HG03565 (cell line): ENCODE measurements around the gene VAMP5.
"Not testable (repeated sequence)": the region's sequence is repeated elsewhere in the genome, so short reads cannot be mapped to it uniquely, and the experiment has no call there.

ENCODE experiments used
- ATAC-seq: cut with Tn5 transposase; IDR thresholded peaks from one replicate; pipeline ENCODE4 v1.9.1; 2021; ENCODE audit warnings: mild to moderate bottlenecking, moderate library complexity; ENCODE audit not compliant: unreplicated experiment

VAMP5 gene, protein sequence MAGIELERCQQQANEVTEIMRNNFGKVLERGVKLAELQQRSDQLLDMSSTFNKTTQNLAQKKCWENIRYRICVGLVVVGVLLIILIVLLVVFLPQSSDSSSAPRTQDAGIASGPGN

DNA sequence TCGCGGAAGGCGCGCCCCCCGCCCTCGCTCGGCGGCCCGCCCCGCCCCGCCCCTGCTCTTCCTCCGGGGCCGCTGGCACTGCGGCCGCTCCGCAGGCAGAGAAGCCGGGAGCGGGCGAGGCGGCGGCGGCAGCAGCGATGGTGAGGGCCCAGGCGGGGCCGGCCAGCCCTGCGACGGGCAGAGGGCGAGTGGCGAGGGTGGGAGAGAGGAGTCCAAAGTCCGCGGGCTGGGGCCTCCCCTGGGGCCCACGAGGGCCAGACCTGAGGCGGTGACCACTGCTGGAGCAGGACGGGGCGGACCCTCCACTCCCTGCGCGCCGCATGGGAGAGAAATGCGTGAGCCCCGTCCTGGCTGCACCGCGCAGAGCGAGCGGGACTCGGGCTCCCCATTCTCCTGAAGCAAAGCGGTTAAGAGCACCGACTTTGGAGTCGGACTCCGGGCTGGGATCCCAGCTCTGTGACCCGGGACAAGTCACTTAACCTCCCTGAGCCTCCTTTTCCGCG lies at the start of gene VAMP5:
VAMP5 (plus strand) TSS at position 78 of the 503 bp plus-strand sequence; CDS start at position 138, 60 bp downstream.
- no peak for ATAC-seq

DNA sequence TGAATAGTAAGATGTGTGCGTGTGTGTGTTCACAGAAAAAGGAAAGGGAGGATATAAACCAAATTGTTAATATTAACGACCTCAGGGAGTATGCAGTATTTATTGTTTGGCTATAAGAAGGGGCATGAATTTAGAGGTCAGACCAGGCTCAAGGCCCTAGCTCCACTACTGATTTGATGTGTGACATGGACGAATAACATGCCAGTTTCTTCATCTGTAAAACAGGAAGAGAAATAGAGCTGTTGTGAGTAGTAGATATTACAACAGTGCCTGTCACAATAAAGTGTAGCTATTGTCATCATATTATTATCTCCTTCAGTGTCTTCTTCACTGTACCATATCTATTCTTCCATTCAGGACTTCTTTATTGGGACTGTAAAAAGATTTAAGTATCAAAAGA lies 49.4 kb upstream of the VAMP5 start:
- no peak for ATAC-seq

DNA sequence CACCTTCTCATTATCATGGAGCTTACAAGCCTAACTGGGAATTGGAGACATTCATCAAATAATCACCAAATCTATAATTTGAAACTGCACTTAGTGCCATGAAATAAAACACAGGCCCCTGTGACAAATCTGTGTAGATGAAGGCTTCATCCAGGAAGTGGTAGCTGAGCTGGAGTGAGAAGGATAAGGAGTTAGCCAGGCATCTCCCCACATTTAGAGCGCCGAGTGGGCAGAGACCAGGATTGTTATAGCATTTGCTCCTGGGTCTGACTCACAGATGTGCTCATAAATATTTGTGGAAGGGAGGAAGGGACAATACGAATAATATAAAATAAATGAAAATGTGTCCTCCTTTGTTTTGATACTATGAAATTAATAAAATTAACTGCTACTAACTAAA lies 47.8 kb upstream of the VAMP5 start:
- ATAC-seq: no peak

DNA sequence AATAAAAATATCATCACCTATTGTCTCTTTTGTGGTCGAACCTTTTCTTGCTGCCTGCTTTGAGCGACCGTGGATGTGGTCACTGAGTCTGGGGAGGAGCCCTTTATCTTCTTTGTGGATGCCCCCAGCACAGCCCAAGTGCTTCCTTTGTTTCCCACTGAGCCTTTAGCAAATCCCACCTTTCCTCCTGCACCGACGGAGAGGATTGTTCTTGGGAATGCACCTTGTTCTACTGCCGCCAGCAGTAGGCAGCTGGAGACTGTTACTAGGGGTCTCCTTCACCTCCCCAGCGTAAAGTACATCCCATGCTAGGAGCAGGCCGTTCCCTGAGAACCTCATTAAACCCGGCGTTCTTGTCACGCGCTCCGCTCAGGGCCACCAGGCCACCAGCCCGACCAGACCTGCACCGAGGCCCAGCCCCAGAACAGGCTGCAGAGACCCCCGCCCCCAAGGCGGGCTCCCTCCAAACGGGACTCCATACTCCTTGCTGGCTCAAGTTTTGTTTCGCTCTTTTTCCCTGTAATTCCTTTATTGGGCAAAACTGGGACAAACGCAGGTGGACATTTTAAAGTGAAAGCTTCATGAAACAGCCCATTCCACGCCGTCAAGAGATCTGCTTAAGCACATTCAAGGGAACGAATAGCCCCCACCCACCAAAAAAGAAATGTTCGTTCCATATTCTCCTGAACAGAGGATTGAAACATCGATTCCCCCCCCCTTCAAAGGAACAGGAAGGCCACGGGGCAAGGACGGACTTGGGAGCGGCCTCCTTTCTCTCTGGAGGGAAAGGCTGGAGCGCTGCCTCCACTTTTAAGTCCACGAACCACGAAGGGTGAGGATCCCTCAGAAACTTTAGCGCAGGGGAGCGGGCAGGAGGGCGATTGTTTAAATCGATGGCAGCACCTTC lies 46.4 kb upstream of the VAMP5 start:
- no peak for ATAC-seq

DNA sequence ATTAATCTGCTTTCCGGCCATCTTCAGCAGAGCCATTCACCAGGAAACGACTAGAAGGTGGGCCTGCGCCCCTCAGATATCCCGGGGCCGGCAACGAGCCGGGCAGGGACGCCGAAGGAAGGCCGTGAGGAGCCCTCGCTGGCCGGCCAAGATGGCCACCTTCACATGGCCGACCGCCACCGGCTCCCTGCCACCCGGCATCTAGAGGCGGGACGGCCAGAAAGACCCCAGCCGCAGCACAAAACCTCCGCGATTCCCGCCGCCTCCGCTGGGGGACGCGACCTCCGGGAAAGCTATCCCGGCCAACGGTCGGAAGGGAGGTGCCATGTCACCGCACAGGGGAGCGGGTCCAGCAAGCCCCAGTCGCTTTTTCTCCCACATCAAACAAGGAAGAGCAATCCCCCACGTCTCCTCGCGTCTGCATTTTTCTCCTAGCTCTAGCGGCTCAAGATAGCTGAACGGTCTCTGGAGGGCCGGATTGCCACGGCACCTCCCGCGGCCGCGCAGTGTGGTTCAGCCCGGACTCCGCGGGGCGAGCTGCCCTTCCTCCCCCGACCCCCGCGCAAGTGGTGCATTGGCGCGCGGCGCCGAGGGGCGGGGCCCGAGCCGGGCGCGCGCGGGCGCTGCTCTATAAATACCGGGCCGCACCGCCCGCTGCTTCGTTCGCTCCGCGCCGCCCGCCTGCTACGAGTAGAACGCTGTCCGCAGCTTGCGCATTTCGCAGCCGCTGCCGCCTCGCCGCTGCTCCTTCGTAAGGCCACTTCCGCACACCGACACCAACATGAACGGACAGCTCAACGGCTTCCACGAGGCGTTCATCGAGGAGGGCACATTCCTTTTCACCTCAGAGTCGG lies 45.5 kb upstream of the VAMP5 start, which contains the start of gene MAT2A:
MAT2A (plus strand) TSS at position 662 of the 854 bp plus-strand sequence; CDS start at position 782, 120 bp downstream.
- ATAC-seq: peak; percentile 54

DNA sequence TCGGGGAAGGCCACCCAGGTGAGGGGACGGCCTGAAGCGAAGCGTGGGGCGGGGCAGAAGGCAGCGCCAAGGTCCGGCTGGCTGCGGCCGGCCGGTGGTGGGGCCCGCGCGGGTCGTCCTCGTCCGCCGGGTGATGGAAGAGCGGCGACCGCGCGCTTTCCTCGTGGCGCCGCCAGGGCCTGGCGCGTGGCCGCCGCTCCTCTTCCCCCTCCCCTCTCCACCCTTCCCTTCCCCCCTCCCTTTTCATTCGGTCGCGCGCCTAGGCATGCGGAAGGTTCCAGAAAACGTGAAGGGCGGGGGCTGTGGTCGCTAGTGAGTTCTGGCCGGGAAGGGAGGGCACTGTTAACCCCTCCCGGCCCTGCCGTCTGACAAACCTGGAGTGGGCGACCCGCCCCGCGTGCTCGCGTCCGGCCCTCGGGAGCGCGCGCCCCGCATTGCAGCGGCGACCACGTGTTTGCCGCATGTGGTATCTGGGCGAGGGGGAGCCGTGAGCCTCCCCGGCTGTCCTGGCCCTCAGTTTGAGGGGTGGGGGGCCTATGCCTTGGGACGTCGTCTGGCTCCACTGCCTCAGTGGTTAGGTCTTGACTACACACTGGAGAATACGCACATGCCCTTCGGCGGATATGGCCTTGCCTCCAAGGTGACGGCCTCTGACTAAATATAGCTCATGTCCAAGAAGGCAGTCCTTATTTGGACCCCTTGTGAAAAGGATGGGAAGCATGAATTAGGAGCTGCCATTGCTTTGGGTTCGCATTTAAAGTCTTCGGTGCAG lies 44.7 kb upstream of the VAMP5 start:
- peak; percentile 21 for ATAC-seq

DNA sequence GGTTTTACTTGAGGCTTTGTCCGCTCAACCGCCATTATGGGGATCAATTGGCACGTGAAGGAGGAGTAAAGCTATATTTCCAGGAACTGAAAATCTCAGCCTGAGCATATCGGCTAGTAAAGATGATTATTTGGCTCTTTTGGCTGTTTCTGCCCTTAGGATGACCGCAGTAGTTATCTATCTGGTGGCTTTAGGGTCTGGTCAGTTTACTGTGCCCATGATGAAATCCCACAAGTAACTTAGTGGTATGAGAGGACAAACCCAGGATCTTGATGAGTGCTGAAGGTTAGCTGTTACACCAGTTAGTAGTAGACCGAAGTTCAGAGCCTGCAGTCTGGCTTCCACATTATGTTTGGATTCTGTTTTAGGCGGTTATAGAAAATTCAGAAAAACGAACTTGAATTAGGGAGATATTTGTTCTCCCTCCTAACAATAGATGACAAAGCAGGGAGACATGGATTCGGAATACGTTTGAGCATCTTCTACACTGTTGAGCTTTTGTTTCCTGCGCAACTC lies 44.0 kb upstream of the VAMP5 start:
- ATAC-seq: no peak

DNA sequence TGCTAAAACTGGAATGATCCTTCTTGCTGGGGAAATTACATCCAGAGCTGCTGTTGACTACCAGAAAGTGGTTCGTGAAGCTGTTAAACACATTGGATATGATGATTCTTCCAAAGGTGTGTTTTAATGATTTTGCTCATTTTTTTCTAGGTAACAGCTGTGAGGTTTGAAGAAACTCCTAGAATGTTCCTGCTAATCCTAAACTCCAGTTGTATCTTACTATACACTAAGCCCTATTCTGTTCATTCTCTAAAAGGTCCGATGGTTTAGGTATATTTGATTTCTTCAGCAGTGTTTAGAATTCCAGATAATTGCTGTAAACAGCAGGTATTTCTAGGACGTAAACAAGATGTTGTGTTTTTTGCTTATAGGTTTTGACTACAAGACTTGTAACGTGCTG lies 43.0 kb upstream of the VAMP5 start:
- no peak for ATAC-seq

DNA sequence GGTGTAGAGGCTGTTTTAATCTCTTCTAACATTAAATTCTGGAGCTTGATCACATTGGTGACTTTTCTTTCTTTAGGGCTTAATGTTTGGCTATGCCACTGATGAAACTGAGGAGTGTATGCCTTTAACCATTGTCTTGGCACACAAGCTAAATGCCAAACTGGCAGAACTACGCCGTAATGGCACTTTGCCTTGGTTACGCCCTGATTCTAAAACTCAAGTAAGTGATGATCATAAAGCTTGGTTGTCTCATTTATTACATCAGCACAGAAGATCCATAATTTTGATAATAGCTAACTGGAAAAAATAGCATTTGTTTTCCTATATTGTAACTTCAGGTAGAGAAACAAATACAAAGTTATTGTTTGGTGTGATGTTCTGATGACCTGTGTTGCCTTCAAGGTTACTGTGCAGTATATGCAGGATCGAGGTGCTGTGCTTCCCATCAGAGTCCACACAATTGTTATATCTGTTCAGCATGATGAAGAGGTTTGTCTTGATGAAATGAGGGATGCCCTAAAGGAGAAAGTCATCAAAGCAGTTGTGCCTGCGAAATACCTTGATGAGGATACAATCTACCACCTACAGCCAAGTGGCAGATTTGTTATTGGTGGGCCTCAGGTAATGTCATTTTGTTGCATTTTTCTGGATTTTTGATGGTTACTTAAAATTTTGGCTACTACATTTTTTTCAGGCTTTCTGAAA lies 42.3 kb upstream of the VAMP5 start:
- ATAC-seq: no peak

DNA sequence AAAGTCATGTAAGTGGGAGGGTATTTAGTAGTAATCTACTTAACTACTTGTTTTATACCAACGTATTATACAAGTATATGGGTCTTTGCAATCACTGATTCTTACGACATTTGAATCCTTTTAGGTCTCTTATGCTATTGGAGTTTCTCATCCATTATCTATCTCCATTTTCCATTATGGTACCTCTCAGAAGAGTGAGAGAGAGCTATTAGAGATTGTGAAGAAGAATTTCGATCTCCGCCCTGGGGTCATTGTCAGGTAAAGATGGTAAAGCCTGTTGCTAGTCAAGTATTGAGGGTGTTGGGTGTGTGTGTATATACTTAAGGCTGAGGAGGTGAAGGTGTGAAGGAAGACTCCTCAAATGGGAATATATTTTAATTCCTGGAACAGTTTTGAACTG lies 41.5 kb upstream of the VAMP5 start:
- ATAC-seq: no peak

DNA sequence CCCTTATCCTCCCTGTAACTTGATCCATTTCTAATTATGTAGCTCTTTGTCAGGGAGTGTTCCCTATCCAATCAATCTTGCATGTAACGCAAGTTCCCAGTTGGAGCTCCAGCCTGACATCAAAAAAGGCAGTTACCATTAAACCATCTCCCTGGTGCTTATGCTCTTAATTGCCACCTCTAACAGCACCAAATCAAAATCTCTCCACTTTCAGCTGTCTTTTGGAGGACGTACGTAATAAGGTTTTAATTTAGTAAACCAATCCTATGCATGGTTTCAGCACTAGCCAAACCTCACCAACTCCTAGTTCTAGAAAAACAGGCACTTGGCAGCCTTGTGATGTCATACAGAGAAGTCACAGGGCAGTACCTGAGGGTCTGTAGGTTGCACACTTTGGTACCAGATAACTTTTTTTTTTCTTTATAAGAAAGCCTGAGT lies 40.0 kb upstream of the VAMP5 start:
- ATAC-seq: not testable (repeated sequence)

DNA sequence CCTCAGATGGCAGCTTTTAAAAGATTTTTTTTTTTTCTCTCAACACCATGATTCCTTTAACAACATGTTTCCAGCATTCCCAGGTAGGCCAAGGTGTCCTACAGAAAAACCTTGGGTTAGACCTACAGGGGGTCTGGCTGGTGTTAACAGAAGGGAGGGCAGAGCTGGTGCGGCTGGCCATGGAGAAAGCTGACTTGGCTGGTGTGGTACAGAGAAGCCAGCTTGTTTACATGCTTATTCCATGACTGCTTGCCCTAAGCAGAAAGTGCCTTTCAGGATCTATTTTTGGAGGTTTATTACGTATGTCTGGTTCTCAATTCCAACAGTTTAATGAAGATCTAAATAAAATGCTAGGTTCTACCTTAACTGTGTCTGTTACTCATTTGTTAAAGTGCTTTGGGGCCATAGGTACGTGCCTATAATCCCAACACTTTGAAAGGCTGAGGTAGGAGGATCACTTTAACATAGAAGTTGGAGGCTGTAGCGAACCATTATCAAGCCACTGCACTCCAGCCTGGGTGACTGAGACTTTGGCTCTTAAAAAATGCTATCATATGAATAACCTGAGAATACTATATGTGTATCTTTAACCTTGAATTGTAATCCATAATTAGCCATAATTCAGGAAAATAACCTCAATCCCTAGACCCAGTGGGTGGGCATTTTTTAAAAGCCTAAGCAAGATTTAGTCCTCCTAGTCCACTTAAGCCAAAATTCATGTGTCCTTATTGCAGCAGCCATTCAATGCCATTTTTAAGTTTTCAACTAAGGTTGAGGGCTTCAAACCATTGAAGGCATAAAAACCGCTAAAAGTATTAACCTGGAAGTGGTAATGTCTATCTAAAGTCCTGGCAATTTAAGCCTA lies 39.1 kb upstream of the VAMP5 start:
- ATAC-seq: not testable (repeated sequence)

DNA sequence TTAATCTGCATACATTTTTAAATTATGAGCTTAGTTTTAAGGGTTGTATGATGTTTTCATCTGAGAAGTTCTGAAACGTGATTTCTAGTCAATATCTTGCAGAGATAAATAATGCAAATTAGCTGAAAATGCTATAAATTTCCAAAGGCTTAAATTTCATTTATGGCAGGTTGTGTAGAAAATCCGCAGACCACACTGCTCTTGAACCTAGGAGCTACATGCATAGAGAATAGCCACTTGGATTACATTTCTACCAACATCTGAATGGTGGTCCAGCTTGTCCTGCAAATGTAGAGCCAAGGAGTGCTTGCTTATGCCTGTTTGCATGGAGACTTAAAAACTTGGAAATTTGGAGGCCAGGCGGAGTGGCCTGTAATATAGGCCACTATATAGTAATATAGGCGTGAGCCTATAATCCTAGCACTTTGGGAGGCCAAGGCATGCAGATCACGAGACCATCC lies 38.4 kb upstream of the VAMP5 start:
- ATAC-seq: no peak

DNA sequence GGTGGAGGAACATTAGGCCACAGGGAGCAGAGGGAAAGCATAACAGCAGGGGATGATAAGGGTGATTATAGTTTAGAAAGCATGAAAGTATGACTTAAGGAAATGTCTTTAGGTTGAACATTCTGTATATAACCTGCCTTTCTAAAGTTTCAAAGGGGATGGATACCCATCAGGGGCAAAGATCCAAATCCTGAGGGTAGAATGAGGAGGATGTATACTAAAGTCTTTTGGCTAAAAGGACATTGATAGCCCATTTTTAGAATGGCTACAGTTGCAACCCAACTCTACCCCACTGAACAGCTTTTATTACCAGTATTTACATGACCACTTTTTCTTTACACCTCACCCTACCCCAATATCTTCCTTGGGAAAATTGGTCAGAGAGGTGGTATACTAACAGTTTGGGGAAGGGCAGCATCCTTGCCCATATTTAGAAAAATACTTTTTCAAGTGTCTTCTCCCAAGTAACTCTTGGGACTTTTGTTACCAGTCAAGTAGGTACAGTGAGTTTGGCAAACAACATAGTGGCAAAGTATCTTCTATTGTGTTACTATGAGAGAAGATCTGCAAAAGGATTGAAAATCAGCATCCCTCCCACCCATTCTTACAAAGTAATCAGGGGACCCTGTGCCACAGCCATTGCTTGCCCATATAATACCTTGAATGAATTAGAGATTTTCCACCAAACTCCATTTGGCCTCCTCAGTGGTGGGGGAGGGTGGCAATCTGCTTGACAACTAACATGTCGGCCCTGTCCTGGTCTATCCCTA lies 37.0 kb upstream of the VAMP5 start:
- ATAC-seq: no peak

DNA sequence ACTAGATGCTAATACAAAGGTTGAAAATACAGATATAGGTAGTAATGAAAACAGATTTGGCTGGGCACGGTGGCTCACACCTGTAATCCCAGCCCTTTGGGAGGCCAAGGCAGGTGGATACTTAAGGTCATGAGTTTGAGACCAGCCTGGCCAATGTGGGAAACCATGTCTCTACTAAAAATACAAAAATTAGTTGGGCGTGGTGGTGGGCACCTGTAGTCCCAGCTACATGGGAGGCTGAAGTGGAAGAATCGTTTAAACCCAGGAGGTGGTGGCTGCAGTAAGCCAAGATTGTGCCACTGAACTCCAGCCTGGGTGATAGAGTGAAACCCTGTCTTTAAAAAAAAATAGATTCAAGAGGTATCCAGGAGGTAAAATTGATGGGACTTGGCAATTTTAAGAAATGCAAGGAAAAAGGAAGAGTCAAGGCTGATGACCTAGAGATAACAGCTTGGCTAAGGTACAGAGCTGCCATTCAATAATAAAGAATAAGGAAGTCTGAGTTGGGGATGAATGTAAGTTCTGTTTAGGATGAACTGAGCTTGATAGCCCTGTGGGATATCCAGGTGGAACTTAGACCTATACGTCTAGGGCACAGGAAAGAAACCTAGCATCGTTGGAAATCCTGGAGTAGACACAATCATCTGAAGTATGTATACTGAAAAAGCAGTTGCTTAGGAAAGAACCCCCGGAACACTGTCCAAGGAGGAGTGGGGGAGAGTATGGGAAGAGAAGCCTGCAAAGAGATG lies 36.2 kb upstream of the VAMP5 start:
- no peak for ATAC-seq

DNA sequence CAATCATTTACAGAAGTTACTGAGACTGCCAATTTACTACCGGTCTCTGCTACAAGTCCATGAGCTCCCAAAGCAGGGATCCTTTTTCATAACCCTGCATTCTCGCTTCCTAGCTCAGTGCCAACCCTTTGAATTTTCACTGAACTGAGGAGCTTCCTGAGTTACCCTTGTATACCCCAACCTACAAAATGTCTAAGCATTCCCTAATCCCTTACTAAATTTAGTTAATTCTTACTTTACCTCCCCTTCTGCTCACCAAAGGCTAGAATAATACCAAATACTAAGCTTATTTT lies 35.7 kb upstream of the VAMP5 start:
- no peak for ATAC-seq

DNA sequence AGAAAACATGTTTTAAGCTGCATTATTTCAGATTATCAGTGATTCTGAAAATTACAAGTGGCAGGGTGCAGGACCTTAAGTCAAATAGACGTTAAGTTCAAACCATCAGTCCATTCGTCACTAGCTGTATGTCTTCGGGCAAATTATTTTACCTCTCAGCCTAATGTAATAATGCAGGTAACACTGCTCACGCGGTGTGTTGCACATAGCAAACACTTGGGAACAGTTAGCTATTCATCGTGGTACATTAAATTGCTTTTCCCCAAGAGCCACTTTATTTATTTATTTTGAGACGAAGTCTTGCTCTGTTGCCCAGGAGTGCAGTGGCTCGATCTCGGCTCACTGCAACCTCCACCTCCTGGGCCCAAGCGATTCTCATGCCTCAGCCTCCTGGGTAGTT lies 35.1 kb upstream of the VAMP5 start:
- ATAC-seq: no peak
